AG10803 (cell line): Measurements from ENCODE around the gene MUC5B.

Experiments
- DNase-seq: peaks from one replicate; pipeline ENCODE4 v3.0.0; 2010; ENCODE audit warnings: low read depth
- H3K4me3 ChIP-seq: 2 replicates; pipeline ENCODE4 v1.5.1; 2011; ENCODE audit warnings: mild to moderate bottlenecking, low read length, control low read depth
- TF ChIP-seq, protein P1 (sequence below): conservative IDR thresholded peaks from 2 replicates; pipeline ENCODE4 v1.5.1; 2011; ENCODE audit warnings: mild to moderate bottlenecking, low read length, control low read depth, inconsistent platforms

Gene MUC5B

DNA sequence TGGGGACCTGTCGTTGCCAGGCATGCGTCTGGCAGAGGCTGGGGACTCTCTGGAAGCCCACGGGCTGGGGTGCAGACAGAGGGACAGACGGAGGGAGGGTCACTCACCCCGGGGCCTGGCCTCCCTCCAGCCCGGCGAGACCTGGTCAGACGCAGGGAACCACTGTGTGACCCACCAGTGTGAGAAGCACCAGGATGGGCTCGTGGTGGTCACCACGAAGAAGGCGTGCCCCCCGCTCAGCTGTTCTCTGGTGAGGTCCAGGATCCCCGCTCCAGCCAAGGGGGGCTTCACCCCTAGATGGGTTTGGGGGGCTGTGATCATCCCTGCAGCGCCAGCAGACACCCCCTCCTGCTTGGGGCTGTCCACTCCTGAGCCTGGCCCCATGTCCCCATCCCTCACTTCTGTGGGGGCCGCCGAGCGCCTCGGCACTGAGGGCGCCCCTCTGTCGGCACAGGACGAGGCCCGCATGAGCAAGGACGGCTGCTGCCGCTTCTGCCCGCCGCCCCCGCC is 23.6 kb upstream of the MUC5B start:
- DNase-seq: no peak
- no peak overlapping the region for H3K4me3 ChIP-seq
- TF ChIP-seq, protein P1, sequence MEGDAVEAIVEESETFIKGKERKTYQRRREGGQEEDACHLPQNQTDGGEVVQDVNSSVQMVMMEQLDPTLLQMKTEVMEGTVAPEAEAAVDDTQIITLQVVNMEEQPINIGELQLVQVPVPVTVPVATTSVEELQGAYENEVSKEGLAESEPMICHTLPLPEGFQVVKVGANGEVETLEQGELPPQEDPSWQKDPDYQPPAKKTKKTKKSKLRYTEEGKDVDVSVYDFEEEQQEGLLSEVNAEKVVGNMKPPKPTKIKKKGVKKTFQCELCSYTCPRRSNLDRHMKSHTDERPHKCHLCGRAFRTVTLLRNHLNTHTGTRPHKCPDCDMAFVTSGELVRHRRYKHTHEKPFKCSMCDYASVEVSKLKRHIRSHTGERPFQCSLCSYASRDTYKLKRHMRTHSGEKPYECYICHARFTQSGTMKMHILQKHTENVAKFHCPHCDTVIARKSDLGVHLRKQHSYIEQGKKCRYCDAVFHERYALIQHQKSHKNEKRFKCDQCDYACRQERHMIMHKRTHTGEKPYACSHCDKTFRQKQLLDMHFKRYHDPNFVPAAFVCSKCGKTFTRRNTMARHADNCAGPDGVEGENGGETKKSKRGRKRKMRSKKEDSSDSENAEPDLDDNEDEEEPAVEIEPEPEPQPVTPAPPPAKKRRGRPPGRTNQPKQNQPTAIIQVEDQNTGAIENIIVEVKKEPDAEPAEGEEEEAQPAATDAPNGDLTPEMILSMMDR: no peak

DNA sequence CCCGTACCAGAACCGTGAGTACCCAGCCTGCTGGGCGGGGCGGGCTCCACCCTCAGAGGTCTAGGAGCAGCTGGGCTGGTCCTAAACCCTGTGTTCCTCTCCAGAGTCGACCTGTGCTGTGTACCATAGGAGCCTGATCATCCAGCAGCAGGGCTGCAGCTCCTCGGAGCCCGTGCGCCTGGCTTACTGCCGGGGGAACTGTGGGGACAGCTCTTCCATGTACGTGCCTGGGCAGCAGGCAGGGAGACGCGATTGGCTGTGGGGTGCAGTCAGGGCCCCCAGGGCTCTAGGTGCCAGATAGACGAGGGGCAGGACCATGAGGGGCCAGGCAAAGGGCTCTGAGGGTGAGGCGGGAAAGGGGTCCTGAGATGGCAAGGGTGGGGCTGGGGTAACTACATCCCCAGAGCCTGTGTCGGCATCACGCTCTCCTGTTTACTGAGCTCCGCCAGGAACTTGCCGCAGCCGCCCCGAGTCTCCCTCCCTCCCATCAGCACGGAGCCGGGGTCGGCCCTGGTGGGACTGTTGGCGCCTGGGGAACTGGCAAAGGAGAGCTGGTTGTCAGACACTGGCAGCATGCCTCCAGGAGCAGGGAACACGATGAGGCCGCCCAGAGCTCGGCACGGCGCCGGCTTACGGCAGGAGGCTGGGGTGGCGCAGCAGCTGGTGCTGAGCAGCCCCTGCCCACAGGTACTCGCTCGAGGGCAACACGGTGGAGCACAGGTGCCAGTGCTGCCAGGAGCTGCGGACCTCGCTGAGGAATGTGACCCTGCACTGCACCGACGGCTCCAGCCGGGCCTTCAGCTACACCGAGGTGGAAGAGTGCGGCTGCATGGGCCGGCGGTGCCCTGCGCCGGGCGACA is 22.9 kb upstream of the MUC5B start:
- no peak overlapping the region for H3K4me3 ChIP-seq
- TF ChIP-seq, protein P1: no peak
- no peak for DNase-seq

DNA sequence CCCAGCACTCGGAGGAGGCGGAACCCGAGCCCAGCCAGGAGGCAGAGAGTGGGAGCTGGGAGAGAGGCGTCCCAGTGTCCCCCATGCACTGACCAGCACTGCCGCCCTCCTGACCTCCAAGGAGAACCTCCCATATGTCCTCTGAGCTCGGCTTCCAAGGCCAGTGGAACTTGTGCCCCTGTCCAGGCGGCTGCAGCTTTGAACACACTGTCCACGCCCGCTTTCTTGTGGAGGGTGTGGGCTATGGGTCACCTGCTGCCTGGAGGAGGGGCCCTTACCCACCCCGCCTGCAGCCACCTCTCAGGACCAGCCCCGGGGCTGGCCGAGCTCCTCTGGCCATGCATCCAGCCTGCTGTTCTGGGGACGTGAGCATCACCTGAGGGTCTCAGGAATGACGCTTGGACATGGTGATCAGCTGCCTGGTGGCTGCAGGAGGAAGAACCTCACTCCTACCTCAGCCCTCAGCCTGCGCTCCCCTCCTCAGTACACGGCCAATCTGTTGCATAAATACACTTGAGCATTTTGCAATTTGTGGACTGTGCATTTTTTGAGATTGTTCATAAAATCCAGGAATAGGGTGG is 22.2 kb upstream of the MUC5B start:
- DNase-seq: no peak
- TF ChIP-seq, protein P1: no peak

DNA sequence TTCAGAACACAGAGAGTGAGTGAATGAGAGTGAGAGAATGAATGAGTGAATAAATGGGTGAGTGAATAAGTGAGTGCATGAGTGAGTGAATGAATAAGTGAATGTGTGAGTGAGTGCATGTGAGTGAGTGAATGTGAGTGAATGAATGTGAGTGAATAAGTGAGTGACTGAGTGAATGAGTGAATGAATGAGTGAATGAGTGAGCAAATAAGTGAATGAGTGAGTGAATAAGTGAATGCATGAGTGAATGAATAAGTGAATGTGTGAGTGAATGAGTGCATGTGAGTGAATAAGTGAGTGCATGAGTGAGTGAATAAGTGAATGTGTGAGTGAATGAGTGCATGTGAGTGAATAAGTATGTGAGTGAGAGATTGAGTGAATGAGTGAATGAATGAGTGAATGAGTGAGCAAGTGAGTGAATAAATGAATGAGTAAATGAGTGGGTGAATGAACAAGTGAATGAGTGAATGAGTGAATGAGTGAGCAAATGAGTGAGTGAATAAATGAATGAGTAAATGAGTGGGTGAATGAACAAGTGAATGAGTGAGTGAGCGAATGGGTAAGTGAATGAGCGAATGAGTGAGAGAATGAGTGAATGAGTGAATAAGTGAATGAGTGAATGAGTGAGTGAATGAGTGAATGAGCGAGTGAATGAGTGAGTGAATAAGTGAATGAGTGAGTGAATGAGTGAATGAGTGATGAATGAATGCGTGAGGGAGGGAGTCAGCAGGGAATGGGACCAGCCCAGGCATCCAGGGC is 21.3 kb upstream of the MUC5B start:
- H3K4me3 ChIP-seq: no peak overlapping the region
- peak; percentile 8 for DNase-seq
- TF ChIP-seq, protein P1: no peak

More for the DNA sequence above, 22.2 kb upstream of the MUC5B start:
- no peak overlapping the region for H3K4me3 ChIP-seq

DNA sequence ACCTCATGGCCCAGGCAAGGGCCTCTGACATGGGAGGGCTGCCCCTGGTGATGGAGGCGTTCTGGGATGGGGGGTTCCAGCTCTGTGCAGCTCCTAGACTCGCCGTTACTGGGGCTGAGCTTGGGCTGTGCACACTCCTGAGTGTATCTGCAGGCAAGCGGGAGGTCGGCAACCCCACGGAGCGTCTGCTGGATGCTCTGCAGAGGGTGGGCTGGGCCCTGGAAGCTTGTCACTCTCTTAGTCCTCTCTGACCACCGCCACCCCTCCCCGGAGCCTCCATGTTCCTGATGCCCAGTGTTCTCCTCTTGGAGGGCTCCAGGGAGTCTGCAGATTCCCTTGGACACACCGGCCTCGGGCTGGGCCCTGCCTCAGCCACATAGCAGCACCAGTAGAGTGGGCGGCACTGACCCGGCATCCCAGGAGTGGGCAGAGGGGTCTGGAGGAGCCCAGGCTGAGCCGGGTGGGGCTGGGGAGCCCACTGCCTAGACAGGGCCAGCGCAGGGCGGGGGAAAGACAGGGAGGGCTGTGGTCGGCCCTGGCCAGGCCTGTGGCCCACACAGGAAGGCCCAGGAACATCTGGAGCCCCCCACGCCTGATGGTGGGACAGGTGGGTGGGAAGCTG is 20.6 kb upstream of the MUC5B start:
- DNase-seq: no peak
- TF ChIP-seq, protein P1: no peak
- H3K4me3 ChIP-seq: no peak overlapping the region

DNA sequence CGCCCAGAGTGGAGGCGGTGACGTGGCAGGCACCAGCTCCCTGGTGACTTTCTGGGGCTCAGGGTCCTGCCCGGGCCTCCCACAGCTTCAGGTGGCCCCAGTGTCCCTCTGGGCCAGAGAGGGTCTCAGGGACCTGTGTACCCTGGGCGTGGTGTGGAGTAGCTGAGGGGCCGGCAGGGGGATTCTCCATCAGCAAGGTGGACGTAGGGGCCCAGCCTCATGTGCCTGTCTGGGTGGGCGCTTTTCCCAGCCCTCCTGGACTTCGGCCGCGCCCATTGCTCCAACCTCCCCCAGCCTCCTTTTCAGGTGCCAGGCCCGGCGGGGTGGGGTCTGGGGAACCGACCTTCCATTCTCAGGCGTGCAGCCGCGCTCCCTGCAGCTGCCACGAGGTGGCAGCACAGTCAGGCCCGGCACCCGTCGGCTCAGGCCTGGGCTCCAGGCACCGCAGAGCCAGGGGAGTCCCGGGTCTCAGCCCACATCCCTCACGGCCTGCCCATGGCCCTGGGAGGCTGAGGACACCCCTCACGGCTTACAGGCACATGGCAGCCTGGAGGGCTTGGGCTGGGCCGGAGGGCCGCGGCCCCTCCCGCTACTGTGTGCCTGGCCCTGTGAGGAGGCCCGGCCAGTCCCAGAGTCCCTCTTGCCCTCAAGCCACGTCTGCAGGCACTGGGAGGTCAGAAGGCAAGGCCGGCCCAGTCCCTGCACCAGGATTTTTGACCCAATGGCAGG is 19.9 kb upstream of the MUC5B start:
- H3K4me3 ChIP-seq: no peak overlapping the region
- TF ChIP-seq, protein P1: peak; percentile 68
- peak; percentile 15 for DNase-seq
